GM15510 (cell line): Measurements from ENCODE around the gene SMARCA2.

Source experiments
- POLR2A ChIP-seq: IDR thresholded peaks from 3 replicates; pipeline ENCODE4 v1.6.1; 2011; ENCODE audit warnings: borderline replicate concordance; ENCODE audit not compliant: insufficient read length; ENCODE audit errors: extremely low read depth

Gene SMARCA2

DNA sequence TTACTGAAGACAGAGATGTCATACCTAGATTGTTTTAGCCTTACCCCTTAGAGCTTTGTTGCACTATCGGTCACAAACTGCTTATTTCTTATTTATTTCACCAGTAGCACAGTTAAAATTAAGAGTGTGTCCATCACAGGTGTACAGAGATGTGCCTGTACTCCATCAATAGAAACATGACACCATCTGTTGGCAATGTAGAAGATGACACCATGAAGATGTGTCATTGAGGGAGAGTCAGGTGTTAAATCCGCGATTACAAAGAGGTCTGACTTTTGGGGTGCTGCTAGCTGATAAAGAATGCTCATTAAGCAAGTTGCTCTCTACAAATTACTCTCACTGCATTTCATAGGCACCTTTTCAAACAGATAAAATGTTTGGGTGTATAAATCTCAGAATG lies 164.4 kb downstream of the SMARCA2 start:
- no peak for TF ChIP-seq POLR2A

GRCh38 chr9:2180154-2180553 lies 165.0 kb downstream of the SMARCA2 start:
- TF ChIP-seq POLR2A = no peak

DNA sequence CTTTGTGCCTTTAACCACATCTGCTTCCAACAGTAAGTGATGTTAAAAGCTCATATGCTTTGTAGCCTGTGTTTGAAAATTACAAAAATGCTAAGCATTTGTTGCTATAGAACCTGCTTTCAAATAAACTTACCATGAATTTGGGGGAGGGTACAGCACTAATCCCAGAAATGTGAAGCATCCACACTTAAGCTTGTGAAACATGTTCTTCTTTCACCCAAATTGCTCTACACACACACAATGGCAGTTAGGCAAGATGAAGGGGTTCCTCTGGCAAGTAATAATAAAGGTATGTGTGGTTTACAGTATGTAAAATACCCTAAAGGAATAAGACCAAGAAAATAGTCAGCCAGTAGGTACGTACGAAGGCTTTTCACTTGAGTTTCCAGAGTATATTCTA lies 165.6 kb downstream of the SMARCA2 start:
- no peak for TF ChIP-seq POLR2A

DNA sequence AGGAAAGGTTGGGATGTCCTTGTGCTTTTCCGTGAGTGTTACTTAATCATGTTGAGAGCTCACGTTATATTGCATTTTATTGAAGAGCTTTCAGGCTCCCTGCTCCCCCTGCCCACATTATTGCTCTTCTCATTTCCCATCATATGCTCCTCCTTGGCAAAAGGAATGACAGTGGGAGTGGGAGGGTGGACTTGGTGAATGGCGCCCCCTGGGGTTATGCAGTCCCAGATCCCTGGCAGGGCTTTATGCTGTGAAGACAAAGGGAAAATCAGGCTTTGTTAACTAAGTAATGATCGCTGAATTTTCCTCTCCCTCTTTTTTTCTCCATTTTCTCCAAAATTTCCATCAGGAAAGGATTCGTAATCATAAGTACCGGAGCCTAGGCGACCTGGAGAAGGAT lies 166.6 kb downstream of the SMARCA2 start:
- no peak for TF ChIP-seq POLR2A

DNA sequence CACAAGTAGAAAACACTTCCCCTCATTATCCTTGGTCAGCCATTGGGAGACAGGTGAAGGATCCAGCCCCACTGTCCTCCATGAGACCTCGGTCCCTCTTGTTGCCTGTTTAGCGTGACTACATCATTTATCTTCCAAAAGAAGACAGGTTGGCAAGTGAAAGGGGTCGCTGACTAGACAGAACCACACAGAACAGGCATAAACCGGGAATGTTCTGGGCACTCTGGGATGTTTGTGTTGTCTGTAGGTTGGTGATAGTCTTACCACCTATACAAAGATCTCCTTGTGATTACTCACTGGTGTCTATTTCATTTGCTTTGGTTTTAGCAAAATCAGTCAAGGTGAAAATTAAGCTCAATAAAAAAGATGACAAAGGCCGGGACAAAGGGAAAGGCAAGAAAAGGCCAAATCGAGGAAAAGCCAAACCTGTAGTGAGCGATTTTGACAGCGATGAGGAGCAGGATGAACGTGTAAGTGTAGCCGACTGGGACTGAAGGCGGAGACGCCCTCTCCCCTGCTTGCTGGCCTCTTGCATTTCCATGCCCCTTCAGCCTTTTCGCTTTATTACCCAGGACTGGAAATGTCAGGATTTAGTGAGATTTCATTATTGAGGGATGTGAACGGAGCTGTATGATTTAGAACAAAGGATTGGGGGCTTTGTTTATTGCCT lies 175.9 kb downstream of the SMARCA2 start:
- TF ChIP-seq POLR2A = no peak

DNA sequence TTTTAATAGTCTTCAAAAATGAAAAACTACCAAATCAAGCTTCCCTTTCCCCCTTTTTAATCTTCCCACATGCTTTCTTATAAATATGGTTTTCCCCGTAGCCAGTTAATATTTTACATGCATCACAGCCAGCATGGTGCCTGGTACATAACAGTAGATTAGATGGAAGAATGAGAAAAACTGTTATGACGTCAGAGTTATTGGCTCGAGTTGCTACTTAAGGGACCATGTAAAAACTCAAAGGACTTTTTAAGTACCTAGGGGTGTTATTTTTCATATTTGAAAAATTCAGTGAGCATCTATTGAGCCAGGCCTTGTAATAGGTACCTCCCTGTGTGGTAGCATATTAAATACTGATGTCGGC lies 176.4 kb downstream of the SMARCA2 start:
- no peak for TF ChIP-seq POLR2A

DNA sequence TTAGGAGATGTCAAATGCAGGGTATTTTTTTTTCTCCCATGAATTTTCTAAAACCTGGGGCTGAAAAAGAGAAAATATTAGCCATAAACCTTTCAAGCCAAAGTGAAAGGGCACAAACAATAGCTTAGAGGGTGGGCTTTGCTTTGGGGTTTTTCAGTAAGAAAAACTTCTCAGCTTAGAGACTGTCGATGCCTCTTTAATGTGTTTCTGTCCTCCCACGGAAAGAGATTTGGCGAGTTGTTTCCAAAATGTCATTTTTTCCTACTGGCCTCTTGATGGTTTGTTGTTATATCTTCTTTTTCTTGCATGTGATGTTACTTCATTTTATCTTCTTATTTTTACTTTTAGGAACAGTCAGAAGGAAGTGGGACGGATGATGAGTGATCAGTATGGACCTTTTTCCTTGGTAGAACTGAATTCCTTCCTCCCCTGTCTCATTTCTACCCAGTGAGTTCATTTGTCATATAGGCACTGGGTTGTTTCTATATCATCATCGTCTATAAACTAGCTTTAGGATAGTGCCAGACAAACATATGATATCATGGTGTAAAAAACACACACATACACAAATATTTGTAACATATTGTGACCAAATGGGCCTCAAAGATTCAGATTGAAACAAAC lies 177.3 kb downstream of the SMARCA2 start:
- TF ChIP-seq POLR2A = no peak

DNA sequence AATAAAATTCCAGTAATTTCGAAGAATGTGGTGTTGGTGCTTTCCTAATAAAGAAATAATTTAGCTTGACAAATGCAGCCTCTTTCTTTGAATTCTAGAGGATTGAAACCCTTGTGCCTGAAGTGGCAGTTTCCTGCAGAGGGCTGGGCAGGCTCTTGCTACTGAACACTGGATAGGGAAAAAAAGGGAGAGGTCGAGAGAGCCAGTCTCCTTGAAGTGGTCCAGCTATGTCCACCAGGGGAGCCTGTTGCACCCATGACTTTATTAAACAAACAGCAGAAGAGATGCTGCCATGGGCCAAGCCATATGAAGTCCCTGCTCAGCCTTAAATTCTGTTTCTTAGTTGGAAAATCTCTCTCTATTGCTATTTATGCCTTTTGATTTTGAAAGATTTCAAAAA lies 178.4 kb downstream of the SMARCA2 start:
- no peak for TF ChIP-seq POLR2A

DNA sequence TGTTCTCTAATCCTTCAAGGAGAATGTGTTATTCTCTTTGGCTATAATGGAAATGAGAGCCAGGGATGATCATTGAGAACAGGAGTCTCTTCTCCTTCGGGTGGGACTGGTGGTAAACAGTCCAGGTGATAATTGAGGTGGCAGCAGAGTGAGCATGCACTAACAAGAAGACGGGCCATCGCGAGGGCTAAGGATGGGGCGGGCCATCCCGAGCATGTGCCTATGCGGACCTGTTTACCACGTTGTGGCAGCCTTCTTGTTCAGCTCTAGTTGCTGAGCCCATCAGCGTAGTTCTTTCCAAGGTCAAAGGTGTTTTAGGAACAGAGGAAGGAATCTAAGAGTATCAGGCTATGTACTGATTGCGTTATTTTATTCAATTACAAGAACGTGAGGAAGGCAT lies 180.1 kb downstream of the SMARCA2 start:
- TF ChIP-seq POLR2A = no peak

DNA sequence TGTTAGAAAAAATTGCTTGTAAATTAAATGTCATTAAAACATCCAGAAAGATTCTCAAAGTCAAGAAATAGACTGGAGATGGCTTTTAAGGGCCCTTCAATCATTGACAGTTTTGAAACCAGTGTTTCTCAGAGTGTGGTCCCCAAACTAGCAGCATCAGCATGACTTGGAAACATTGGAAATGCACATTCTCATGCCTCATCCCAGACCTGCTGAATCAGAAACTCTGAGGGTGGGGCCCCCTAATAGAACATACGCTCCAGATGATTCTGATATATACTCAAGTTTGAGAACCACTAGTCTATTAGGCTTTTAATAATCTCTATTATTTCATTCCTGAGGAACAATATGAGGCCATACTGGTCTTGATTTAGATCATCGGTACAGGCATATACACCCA lies 181.6 kb downstream of the SMARCA2 start:
- no peak for TF ChIP-seq POLR2A

- no peak for TF ChIP-seq POLR2A
Observed at GRCh38 chr9:2198956-2199635, 183.9 kb downstream of the SMARCA2 start.

- TF ChIP-seq POLR2A = no peak
Observed at GRCh38 chr9:2199999-2200796, 185.1 kb downstream of the SMARCA2 start.

DNA sequence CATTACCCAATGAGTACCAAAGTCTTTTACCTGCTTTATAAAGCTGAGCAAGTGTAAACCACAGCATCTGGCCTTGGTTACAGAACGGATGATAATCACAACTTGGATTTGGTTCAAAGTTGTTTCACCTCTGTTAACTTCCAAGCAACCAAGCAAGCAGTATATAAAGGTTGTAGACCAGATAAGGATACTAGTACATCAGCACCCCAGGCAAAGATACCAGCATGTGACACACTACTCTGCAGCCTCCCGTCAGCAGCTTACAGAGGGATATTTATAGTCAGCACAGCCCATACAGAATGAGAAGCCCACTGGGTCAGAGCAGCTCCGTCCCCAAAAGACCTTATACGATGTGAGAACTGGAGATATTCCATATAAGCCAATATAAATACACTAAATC lies 193.3 kb downstream of the SMARCA2 start:
- TF ChIP-seq POLR2A = no peak

DNA sequence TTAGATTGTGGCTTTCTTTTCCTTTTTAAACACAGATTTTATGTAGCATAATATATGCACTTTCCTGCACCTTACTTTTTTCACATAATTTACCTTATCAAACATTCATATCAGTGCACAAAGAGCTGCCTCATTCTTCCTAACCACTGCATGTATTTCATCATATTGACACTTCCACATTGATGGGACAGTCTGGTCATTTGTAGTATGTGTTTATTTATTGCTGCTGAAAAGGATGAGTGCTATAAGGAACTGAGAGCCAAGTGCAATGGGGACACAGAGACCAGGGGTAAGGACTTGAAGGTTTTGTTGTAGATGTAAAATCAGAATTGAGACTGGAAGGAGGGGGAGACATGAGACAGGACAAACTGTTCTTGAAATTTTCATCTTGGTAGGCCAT lies 193.8 kb downstream of the SMARCA2 start:
- TF ChIP-seq POLR2A = no peak

- no peak for TF ChIP-seq POLR2A
Observed at GRCh38 chr9:2209400-2209799, 194.3 kb downstream of the SMARCA2 start.

GRCh38 chr9:2210201-2210600 lies 195.1 kb downstream of the SMARCA2 start:
- no peak for TF ChIP-seq POLR2A

- TF ChIP-seq POLR2A = no peak
Observed at GRCh38 chr9:2213830-2214468, 198.8 kb downstream of the SMARCA2 start.
